HFF-Myc (cell line): ENCODE results near the gene NFILZ.

ENCODE experiments used
- DNase-seq: peaks from one replicate; pipeline ENCODE4 v3.0.0-alpha.2; 2011; ENCODE audit warnings: low read depth; ENCODE audit errors: extremely low read depth
- H3K4me3 ChIP-seq: replicated peaks from 2 replicates; pipeline ENCODE4 v1.5.1; 2011; ENCODE audit warnings: low read depth, mild to moderate bottlenecking, control low read depth, low read length
- TF ChIP-seq, protein P1 (sequence below): IDR thresholded peaks from 2 replicates; pipeline ENCODE4 v1.5.1; 2012; ENCODE audit warnings: mild to moderate bottlenecking, low read depth, low read length, control low read depth; ENCODE audit errors: missing control alignments

The NFILZ gene

DNA sequence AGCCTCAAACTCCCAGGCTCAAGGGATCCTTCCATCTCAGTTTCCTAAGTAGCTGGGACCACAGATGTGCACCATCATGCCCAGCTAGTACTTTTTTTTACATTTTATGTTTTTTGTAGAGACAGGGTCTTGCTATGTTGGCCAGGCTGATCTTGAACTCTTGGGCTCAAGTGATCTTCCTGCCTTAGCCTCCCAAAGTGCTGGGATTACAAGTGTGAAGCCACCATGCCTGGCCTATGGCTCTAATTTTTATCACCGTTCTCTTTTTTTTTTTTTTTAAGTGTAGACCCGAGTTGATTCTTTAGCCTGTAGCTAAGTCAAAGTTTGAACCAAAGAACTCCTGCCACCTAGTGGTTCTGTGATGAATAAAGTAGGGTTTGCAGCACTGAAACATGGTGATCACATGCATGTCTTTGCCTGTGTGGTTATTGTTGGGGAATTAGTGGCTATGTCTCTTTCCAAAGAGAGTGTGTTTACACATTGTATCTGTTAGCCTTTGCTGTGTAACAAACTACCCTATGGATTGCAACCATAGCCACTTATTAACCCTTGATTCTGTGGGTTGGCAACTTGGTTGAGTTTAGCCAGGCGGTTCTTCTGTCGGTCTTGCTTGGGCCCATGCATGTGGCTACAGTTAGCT is 11.6 kb downstream of the NFILZ start:
- TF ChIP-seq, protein P1, sequence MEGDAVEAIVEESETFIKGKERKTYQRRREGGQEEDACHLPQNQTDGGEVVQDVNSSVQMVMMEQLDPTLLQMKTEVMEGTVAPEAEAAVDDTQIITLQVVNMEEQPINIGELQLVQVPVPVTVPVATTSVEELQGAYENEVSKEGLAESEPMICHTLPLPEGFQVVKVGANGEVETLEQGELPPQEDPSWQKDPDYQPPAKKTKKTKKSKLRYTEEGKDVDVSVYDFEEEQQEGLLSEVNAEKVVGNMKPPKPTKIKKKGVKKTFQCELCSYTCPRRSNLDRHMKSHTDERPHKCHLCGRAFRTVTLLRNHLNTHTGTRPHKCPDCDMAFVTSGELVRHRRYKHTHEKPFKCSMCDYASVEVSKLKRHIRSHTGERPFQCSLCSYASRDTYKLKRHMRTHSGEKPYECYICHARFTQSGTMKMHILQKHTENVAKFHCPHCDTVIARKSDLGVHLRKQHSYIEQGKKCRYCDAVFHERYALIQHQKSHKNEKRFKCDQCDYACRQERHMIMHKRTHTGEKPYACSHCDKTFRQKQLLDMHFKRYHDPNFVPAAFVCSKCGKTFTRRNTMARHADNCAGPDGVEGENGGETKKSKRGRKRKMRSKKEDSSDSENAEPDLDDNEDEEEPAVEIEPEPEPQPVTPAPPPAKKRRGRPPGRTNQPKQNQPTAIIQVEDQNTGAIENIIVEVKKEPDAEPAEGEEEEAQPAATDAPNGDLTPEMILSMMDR = peak; percentile 42

DNA sequence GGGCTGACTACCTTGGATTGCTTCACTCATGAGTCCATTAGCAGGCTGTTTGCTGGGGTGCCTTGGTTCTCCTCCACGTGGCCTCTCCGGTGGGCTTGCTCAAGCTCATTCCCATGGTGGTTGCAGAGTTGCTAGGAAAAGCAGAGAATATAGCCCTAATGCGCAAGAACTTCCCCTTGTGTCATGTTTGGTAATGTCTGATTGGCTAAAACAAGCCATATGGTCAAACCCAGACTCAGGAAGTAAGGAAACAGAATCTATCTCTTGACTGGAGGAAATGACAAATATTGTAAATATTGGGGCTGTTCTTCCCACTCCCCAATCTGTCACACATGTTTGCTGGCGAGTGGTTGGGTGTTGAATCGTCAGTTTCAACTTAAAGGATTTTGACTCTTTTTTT is 12.1 kb downstream of the NFILZ start:
- H3K4me3 ChIP-seq = no peak overlapping the region
- no peak for DNase-seq
- TF ChIP-seq, protein P1 = no peak

More for the DNA sequence above, 11.6 kb downstream of the NFILZ start:
- H3K4me3 ChIP-seq = no peak overlapping the region
- peak; percentile 24 for DNase-seq

DNA sequence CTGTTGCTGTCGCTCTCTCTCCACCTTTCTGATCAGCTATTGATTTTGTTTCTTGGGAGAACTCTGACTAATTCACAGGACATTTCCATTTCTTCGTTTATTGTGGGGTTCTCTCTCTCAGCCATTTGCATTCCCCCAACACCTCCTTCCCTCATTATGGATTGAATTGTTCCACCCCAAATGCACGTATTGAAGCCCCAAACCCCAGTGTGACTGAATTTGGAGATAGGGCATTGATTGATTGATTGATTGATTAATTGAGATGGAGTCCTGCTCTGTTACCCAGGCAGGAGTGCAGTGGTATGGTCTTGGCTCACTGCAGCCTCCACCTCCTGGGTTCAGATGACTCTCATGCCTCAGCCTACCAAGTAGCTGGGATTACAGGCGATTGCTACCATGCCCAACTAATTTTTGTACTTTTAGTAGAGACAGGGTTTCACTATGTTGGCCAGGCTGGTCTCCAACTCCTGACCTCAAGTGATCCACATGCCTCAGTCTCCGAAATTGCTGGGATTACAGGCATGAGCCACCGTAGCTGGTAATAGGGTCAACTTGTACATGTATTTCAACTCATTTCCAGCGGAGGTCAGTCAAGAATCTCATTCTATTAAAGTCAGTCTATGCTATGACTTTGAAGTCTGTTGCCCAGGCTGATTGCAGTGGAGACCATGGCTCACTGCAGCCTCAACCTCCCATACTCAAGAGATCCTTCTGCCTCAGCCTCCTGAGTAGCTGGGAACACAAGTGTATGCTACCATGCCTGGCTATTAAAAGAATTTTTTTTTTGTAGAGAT is 13.6 kb downstream of the NFILZ start:
- H3K4me3 ChIP-seq = no peak overlapping the region
- DNase-seq = no peak
- TF ChIP-seq, protein P1 = no peak

DNA sequence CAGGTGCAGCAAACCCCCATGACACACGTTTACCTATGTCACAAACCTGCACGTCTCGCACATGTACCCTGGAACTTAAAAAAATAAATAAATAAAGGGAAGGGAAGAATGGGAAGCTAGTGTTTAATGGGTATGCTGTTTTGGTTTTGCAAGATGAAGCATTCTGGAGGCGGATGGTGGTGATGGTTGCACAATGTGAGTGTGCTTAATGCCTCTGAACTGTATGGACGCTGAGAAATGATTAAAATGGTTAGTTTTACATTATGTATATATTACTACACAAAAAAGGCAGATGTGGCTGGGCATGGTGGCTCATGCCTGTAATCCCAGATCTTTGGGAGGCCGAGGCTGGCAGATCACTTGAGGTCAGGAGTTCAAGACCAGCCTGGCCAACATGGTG is 17.8 kb downstream of the NFILZ start:
- no peak overlapping the region for H3K4me3 ChIP-seq
- no peak for DNase-seq
- TF ChIP-seq, protein P1 = no peak

DNA sequence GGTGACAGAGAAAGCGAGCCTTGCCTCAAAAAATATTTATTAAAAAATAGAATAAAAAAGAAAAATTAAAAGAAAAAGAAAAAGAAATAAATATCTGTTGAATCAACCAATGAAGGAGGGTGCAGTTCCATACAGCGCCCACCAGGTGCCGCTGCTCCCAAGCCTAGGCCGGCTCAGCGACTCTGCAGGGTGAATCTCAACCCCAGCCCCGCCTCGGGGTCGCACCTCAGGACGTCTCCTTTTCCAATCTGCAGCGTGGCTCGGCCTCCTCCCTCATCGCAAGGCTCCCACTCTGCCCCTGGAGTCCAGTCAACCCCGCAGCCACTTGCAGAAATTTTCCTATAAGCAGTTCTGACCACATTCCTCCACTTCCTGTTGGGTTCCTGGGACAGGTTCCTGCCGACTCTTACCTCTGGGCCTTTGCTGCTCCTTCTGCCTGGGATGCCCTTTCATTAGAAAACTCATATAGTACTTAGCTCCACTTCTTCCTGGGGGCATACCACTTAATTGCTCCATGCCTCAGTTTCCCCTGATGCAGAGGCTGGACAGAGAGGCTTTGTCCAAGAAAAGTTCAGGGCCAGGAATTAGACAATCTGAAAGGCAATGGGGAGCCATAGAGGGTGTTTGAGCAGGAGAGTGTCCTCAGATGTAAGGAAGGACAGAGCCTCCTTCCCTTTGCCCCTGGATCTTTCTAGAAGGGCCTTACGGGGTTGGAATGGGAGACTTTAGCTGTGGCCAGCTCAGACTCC is 24.3 kb downstream of the NFILZ start:
- DNase-seq = no peak

DNA sequence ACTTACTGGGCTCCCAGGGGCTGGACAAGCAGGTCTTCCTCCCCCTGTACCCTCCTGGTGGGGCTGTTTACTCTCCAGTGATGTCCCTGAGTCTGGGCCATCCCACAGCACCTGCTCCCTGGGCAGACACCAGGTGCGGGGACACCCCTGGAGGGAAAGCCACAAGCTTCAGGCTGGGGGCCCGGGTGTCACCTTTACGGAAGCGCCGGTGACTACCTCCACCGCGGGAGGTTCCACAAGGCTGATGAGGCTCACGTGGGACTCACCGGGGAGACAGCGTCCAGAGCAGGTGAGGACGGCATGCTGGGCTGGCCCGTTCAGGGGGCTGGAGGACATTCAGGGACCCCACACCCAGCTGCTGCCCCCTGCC is 24.9 kb downstream of the NFILZ start:
- TF ChIP-seq, protein P1 = no peak
- no peak for DNase-seq
- no peak overlapping the region for H3K4me3 ChIP-seq

More for the DNA sequence above, 24.3 kb downstream of the NFILZ start:
- no peak overlapping the region for H3K4me3 ChIP-seq
- TF ChIP-seq, protein P1 = peak; percentile 89
